Adrenal gland (tissue), 5 donors: Measurements from ENCODE around the gene ERC1.

ENCODE experiments used
- POLR2A ChIP-seq, 2 donors: fragments of 450-650 bp; IDR thresholded peaks; one replicate each; pipeline ENCODE4 v1.6.1; 2017; ENCODE audit warnings: antibody characterized with exemption in 2 of 2, mild to moderate bottlenecking in 2 of 2, moderate library complexity in 1 of 2
- TF ChIP-seq, protein P1 (sequence below), 6 experiments: fragments of 450-650 bp in 4 of 6; fragments of 200-600 bp in 2 of 6; sonication (generic) in 1 of 6; IDR thresholded peaks; 1 replicate in 5 of 6; 2 replicates in 1 of 6; pipeline versions ENCODE4 v1.5.1 to v1.8.0; 2016 to 2021; ENCODE audit warnings: antibody characterized with exemption in 6 of 6, mild to moderate bottlenecking in 2 of 6, moderate library complexity in 1 of 6
- donor health status: DM: no; HTN: no; CAD: no.

DNA sequence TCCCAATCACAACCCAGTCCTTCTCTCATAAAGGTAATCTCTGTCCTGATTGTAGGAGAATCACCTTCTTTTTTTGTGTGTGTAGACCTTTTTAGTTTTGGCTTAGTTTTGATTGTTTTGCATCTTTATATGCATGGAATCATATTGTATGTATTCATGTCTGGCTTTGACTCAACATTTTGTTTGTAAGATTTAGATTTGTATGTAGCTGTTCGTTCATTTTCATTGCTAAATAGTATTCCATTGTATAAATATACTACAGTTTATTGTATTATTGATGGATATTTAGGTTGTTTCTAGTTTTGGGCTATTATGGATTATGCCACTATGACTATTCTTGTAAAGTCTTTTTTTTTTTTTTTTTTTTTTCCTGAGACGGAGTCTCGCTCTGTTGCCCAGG is 10.5 kb downstream of the ERC1 start:
- TF ChIP-seq POLR2A (IDR thresholded peaks at IDR 0.05): no peak
- TF ChIP-seq, protein P1, sequence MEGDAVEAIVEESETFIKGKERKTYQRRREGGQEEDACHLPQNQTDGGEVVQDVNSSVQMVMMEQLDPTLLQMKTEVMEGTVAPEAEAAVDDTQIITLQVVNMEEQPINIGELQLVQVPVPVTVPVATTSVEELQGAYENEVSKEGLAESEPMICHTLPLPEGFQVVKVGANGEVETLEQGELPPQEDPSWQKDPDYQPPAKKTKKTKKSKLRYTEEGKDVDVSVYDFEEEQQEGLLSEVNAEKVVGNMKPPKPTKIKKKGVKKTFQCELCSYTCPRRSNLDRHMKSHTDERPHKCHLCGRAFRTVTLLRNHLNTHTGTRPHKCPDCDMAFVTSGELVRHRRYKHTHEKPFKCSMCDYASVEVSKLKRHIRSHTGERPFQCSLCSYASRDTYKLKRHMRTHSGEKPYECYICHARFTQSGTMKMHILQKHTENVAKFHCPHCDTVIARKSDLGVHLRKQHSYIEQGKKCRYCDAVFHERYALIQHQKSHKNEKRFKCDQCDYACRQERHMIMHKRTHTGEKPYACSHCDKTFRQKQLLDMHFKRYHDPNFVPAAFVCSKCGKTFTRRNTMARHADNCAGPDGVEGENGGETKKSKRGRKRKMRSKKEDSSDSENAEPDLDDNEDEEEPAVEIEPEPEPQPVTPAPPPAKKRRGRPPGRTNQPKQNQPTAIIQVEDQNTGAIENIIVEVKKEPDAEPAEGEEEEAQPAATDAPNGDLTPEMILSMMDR (IDR thresholded peaks at IDR 0.05): no peak
